ENCODE measurements around the gene IL17RD.

DNA sequence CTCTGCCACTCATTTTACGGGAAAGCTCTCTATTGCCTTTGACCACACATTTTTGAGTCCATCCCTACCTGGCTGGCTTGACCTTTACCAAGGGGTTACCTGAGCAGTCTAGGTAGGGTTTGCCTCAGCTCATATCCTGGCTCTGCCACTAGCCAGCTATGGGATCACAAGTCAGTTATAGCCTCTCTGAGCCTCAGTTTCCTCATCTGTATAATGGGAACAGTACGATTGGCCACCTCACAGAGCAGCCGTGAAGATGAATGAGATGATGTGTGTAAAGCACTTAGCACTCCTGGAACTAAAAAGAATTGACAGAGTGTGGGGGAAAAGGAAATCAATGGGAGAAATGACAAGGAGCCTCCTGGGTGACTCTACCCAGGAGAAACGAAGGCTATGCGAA, 76.7 kb downstream of the IL17RD start:
- TF ChIP-seq, protein P1, sequence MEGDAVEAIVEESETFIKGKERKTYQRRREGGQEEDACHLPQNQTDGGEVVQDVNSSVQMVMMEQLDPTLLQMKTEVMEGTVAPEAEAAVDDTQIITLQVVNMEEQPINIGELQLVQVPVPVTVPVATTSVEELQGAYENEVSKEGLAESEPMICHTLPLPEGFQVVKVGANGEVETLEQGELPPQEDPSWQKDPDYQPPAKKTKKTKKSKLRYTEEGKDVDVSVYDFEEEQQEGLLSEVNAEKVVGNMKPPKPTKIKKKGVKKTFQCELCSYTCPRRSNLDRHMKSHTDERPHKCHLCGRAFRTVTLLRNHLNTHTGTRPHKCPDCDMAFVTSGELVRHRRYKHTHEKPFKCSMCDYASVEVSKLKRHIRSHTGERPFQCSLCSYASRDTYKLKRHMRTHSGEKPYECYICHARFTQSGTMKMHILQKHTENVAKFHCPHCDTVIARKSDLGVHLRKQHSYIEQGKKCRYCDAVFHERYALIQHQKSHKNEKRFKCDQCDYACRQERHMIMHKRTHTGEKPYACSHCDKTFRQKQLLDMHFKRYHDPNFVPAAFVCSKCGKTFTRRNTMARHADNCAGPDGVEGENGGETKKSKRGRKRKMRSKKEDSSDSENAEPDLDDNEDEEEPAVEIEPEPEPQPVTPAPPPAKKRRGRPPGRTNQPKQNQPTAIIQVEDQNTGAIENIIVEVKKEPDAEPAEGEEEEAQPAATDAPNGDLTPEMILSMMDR (IDR thresholded peaks at IDR 0.05; ENCODE audit: low read depth, low read length, poor library complexity, severe bottlenecking) = no peak
- TF ChIP-seq EZH2phosphoT487 (IDR thresholded peaks at IDR 0.05; ENCODE audit: borderline replicate concordance, low read length) = no peak
